Neural cell (in vitro differentiated cells): ENCODE data around the gene COPS2.

Source experiments
- EP300 ChIP-seq: fragments of 450-650 bp; conservative IDR thresholded peaks from 2 replicates; pipeline ENCODE4 v1.6.1; 2014; ENCODE audit warnings: antibody characterized with exemption, mild to moderate bottlenecking, moderate library complexity; ENCODE audit not compliant: poor library complexity, severe bottlenecking
- EZH2 ChIP-seq: fragments of 200-600, 300-800 bp; shearing (Covaris generic), sonication (generic); IDR thresholded peaks from 2 replicates; pipeline ENCODE4 v1.6.1; 2014; ENCODE audit warnings: antibody characterized with exemption, low read length, borderline replicate concordance, mild to moderate bottlenecking; ENCODE audit not compliant: insufficient read depth, poor library complexity, severe bottlenecking
- MXI1 ChIP-seq: fragments of 450-650 bp; conservative IDR thresholded peaks from 2 replicates; pipeline ENCODE4 v1.6.1; 2014; ENCODE audit warnings: antibody characterized with exemption, mild to moderate bottlenecking; ENCODE audit not compliant: poor library complexity, severe bottlenecking
- POLR2AphosphoS5 ChIP-seq: IDR thresholded peaks from 2 replicates; pipeline ENCODE4 v1.6.1; 2012
- RAD21 ChIP-seq: fragments of 450-650 bp; conservative IDR thresholded peaks from 2 replicates; pipeline ENCODE4 v1.6.1; 2014; ENCODE audit warnings: antibody characterized with exemption, mild to moderate bottlenecking, moderate library complexity
- TAF1 ChIP-seq: IDR thresholded peaks from 2 replicates; pipeline ENCODE4 v1.6.1; 2012; ENCODE audit warnings: low read depth
- TF ChIP-seq, protein P1 (sequence below): fragments of 450-650 bp; IDR thresholded peaks from 2 replicates; pipeline ENCODE4 v1.5.1; 2014; ENCODE audit warnings: antibody characterized with exemption, mild to moderate bottlenecking, moderate library complexity; ENCODE audit not compliant: poor library complexity, severe bottlenecking

DNA sequence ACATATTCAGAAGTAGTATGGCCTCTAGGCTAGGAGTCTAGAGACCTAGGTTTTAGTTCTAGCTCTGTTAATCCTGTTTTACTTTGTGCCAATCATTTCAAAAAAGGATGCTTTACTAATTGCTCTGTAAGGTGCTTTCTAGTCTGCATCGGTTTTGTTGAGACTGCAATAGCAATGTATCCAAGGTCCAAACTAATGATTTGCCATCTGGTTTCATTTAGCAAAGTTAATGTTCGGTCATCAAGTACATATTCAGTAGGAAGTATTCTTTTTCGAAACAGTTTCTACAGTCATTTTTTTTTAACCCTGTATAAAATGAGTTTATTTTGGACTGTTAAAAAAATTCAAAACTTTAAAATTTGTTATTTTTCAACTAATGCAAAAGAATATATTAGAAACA lies 12.6 kb upstream of the COPS2 start:
- TF ChIP-seq EZH2 = no peak
- no peak for TF ChIP-seq RAD21
- TF ChIP-seq, protein P1, sequence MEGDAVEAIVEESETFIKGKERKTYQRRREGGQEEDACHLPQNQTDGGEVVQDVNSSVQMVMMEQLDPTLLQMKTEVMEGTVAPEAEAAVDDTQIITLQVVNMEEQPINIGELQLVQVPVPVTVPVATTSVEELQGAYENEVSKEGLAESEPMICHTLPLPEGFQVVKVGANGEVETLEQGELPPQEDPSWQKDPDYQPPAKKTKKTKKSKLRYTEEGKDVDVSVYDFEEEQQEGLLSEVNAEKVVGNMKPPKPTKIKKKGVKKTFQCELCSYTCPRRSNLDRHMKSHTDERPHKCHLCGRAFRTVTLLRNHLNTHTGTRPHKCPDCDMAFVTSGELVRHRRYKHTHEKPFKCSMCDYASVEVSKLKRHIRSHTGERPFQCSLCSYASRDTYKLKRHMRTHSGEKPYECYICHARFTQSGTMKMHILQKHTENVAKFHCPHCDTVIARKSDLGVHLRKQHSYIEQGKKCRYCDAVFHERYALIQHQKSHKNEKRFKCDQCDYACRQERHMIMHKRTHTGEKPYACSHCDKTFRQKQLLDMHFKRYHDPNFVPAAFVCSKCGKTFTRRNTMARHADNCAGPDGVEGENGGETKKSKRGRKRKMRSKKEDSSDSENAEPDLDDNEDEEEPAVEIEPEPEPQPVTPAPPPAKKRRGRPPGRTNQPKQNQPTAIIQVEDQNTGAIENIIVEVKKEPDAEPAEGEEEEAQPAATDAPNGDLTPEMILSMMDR = no peak
- no peak for TF ChIP-seq EP300
- no peak for TF ChIP-seq POLR2AphosphoS5
- no peak for TF ChIP-seq MXI1
- no peak for TF ChIP-seq TAF1
